Fibroblast of the aortic adventitia (primary cell): ENCODE results near the gene RSPH1. TPM values are rescaled to one million over a fixed set of nuclear protein-coding genes. Genes with fewer than 3 reads are reported as not detected.

ENCODE experiments used
- DNase-seq: peaks from one replicate; pipeline ENCODE4 v3.0.0-alpha.2; 2010; ENCODE audit warnings: low read depth
- H3K4me3 ChIP-seq: 2 replicates; pipeline ENCODE4 v1.5.1; 2011; ENCODE audit warnings: low read depth, mild to moderate bottlenecking, control low read depth, low read length, moderate library complexity
- total RNA-seq: library from RNA; depleted of rRNA; stranded (reverse); fragments of >200 nt; gene quantifications from 2 replicates; pipeline ENCODE4 v1.2.3, GENCODE V29; 2012; ENCODE audit warnings: low replicate concordance
- TF ChIP-seq, protein P1 (sequence below): IDR thresholded peaks from 2 replicates; pipeline ENCODE4 v1.5.1; 2011; ENCODE audit warnings: mild to moderate bottlenecking, low read length, control low read depth, inconsistent platforms; ENCODE audit not compliant: insufficient read depth

The RSPH1 gene
- total RNA-seq, 1 donor, result not detected

DNA sequence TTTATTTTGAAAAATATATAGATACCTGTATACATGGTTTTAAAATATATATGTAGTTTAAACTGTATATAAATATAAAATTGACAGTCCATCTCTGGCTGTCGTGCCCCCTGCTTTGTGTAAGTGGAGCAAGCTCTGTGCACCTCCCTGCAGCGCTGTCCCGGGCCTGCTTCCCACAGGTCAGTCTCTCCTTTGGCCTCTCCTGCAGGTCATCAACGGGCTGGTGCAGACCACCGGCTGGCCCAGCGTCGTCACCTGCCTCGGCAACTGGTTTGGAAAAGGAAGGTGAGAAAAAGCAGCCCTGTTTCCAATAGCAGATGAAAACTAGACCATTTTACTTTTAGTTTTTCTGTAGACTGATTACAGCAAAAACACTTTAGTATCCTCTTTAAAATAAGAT lies 46.2 kb upstream of the RSPH1 start:
- no peak overlapping the region for H3K4me3 ChIP-seq
- TF ChIP-seq, protein P1, sequence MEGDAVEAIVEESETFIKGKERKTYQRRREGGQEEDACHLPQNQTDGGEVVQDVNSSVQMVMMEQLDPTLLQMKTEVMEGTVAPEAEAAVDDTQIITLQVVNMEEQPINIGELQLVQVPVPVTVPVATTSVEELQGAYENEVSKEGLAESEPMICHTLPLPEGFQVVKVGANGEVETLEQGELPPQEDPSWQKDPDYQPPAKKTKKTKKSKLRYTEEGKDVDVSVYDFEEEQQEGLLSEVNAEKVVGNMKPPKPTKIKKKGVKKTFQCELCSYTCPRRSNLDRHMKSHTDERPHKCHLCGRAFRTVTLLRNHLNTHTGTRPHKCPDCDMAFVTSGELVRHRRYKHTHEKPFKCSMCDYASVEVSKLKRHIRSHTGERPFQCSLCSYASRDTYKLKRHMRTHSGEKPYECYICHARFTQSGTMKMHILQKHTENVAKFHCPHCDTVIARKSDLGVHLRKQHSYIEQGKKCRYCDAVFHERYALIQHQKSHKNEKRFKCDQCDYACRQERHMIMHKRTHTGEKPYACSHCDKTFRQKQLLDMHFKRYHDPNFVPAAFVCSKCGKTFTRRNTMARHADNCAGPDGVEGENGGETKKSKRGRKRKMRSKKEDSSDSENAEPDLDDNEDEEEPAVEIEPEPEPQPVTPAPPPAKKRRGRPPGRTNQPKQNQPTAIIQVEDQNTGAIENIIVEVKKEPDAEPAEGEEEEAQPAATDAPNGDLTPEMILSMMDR, result no peak
- no peak for DNase-seq

DNA sequence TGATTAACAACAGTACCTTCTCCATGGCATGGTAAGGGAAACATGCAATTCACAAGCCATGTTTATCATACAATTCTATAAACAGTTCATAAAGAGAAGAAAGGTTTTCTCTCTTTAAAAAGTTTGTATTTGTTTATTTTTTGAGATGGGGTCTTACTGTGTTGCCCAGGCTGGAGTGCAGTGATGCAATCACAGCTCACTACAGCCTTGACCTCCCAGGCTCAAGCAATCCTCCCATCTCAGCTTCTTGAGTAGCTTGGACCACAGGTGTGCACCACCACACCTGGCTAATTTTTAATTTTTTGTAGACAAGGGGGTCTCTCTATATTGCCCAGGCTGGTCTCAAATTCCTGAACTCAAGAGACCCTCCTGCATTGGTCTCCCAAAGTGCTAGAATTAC lies 45.6 kb upstream of the RSPH1 start:
- no peak for DNase-seq
- TF ChIP-seq, protein P1, result no peak
- no peak overlapping the region for H3K4me3 ChIP-seq

DNA sequence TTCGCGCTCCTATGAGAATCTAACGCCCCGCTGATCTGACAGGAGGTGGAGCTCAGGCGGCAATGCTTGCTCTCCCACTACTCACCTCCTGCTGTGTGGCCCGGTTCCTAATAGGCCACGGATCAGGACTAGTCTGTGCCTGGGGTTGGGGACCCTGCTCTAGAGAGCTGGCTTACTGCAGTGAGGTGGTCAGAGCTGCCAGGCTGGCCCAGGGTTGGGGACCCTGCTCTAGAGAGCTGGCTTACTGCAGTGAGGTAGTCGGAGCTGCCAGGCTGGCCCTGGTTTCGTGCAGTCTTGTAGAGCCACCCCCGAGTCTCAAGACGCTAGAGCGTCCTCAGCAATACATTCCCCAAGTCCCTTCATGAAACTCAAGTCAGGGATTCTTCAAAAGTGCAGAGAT lies 45.1 kb upstream of the RSPH1 start:
- H3K4me3 ChIP-seq, result no peak overlapping the region
- TF ChIP-seq, protein P1, result no peak
- DNase-seq, result no peak

DNA sequence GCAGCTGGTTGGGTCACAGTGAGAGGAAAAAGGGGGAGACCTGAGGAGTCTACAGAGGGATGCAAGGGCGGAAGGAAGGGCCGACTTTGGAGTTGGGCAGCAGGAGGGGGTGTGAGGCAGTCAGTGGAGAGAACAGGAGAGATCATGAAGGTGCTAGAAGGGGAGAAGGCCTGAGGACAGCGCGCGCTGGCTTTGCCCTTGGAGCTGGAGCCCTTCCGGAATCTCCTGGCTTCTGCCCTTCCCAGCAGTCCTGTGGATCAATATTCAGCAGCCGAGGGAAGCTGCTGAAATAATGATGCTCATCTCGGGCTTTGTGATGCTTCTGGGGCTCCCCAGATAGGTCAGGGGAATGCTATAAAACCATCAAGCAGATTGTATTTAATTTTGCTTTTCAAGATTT lies 44.4 kb upstream of the RSPH1 start:
- TF ChIP-seq, protein P1, result no peak
- no peak overlapping the region for H3K4me3 ChIP-seq
- no peak for DNase-seq

DNA sequence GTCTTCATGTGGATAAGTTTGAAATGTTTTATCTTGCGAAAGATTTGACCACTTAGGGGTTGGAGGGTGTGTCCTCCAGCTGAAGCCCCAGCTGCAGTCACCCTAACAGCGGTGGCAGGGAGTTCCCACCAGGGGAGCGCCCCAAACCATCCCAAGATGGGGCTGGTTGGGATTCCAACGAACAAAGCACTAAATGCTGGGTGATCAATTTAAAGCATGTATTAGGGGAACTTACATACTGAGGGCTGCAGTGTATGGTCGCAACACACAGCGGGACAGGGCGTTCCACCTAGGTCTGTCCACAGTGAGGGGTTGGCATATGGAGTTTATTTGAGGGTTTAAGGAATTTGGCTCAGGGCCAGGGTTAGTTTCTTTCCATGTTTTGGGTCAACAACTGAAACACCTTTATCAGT lies 43.9 kb upstream of the RSPH1 start:
- TF ChIP-seq, protein P1, result no peak
- H3K4me3 ChIP-seq, result no peak overlapping the region
- no peak for DNase-seq

DNA sequence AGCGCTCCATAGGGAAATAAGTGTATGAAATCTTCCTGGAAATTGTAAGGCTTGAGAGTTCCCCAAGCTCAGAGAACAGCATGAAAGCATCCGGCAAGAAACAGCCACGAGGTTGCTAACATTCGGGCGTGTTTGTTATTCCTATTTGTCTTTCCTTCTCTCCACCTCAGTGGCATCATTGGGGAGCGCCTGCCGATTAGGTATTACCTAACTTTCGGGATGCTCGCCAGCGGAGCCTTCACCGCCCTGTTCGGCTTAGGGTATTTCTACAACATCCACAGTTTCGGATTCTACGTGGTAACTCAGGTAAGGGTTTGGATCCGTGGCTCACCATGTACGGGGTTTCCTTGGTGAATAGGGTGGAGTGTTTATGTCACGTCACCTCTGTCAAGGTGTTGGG lies 43.3 kb upstream of the RSPH1 start:
- DNase-seq, result no peak
- TF ChIP-seq, protein P1, result no peak
- H3K4me3 ChIP-seq, result no peak overlapping the region

DNA sequence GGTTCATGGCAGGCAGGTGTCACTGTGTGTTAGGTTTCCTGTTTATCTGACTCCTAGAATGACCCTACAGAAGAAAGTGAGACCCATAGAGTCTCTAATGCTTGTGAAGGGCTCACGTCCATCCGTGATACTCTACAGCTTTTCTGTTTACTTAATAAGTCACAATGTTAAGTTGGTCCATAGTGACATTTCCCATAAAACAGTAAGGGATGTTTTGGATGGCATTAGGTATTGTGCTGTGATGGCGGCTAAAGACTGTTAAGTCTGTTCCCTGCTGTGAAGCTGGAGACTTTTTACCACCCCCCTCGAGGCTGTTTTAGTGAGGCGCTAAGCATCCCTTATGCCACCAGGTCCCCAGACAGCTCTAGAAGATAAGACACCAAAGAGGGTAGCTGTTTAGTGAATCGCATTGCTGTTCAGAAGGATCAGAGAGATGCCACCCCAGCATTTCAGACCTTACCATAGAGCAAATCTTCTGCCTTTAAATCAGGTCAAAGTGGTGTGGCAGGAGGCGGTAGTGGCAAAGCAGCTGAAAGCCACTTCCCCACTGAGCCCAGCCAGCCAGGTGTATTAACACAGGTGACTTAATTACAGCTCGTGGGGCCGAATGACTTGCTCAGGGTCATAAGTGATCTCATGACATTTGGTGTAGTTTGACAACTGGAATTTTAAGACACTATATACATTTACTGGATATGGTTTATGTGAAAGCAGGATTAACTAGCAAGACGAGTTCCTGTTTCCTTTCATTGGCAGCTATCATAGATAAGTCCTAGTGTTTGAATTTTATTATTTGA lies 42.7 kb upstream of the RSPH1 start:
- TF ChIP-seq, protein P1, result no peak
- no peak overlapping the region for H3K4me3 ChIP-seq
- DNase-seq, result no peak
